ENCODE results near the gene GCA.
A peak's percentile ranks its signal among the peaks of the same experiment; 100 is the strongest.

Gene GCA

GRCh38 chr2:162317058-162317742, 26.7 kb upstream of the GCA start:
- DNase-seq (ENCODE audit: low read depth in 2 of 2), result no peak
- H3K4me3 ChIP-seq (replicated peaks in 1 of 2; ENCODE audit: low read depth in 2 of 2, low read length in 2 of 2), result peak overlapping the region; percentile 78 to 86
- TF ChIP-seq, protein P1, sequence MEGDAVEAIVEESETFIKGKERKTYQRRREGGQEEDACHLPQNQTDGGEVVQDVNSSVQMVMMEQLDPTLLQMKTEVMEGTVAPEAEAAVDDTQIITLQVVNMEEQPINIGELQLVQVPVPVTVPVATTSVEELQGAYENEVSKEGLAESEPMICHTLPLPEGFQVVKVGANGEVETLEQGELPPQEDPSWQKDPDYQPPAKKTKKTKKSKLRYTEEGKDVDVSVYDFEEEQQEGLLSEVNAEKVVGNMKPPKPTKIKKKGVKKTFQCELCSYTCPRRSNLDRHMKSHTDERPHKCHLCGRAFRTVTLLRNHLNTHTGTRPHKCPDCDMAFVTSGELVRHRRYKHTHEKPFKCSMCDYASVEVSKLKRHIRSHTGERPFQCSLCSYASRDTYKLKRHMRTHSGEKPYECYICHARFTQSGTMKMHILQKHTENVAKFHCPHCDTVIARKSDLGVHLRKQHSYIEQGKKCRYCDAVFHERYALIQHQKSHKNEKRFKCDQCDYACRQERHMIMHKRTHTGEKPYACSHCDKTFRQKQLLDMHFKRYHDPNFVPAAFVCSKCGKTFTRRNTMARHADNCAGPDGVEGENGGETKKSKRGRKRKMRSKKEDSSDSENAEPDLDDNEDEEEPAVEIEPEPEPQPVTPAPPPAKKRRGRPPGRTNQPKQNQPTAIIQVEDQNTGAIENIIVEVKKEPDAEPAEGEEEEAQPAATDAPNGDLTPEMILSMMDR (IDR thresholded peaks at IDR 0.05; ENCODE audit: low read depth, low read length), result no peak

DNA sequence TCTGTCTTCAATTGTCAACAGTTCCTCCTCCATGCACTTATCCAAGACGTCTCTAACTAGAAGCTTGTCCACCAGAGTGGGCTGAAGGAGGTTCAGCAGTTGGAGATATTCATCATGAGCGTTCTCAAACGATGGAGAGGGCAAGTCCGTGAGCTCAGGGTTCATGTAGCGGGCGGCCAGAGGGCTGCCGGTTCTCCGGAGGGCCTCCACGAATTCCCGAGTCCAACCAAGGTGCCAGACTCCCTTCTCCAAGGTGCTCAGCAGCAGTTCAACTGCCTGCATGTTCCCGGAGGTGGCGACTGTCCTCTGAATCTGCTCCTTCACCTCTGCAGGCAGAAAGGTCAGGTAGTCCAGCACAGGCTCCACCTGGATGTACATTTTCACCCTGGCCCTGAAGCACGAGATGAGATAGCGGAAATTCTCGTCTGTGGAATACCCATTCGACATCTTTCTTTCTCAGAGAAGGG, 26.0 kb upstream of the GCA start:
- peak; percentile 7 to 40 for DNase-seq (ENCODE audit: low read depth in 2 of 2)
- TF ChIP-seq, protein P1 (IDR thresholded peaks at IDR 0.05; ENCODE audit: low read depth, low read length), result no peak
- H3K4me3 ChIP-seq (replicated peaks in 1 of 2; ENCODE audit: low read depth in 2 of 2, low read length in 2 of 2), result peak overlapping the region; percentile 78 to 86

GRCh38 chr2:162318328-162319180, 25.4 kb upstream of the GCA start, which contains the start of gene IFIH1:
IFIH1 (minus strand) TSS chr2:162318684; CDS start chr2:162318307, 377 bp downstream.
- H3K4me3 ChIP-seq (replicated peaks in 1 of 2; ENCODE audit: low read depth in 2 of 2, low read length in 2 of 2), result peak within 1 kb of the TSS; percentile 78 to 86
- peak; percentile 90 to 92 for DNase-seq (ENCODE audit: low read depth in 2 of 2)
- TF ChIP-seq, protein P1 (IDR thresholded peaks at IDR 0.05; ENCODE audit: low read depth, low read length), result peak; percentile 37

DNA sequence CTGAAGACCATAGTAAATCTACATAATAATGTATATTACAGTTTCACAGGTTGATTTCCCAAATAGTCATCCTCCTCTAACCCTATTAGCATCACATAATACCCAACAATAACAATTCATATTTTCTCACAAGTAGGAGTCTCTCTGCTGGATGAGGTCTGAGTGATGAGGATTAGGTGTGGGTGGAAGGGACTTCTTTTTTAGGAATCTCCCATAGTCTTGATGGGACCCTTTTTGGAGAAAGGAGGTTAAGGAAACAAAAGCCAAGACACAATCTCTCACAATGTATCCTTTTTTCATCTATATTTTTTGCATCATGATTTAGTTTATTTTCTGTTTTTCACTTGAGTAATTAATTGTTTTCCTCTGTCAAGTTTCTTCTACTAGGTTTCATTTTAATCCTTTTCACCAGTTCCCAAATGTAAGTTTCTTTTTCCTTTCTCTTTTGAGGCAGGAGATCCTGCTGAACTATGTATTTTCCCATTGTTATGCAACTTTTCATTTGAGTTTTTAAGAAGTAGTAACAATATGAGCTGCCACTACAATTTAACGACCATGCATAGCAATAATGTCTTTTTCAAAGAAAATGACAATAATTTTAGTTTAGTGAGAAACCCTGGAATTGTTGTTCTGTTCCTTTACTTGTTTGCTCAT, 22.9 kb upstream of the GCA start:
- TF ChIP-seq, protein P1 (IDR thresholded peaks at IDR 0.05; ENCODE audit: low read depth, low read length), result no peak

DNA sequence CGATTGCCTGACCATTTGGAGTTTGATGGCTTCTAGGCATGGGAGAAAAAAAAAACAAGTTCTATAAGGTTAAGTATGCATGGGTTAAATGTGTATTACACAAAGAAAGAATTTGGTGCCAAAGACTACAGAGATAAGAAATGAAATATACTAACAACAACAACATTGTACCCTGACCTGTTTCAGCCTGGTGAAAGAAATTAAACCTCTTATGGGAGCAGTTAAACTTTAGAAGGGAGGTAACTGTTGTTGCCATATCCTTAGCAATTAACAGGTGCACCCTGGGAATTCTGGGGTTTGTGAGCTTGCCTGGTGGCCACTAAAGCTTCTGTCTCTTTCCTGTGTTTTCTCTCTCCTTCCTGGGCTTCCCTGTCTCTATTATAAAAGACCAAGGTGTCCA, 19.0 kb upstream of the GCA start:
- no peak overlapping the region for H3K4me3 ChIP-seq (replicated peaks in 1 of 2; ENCODE audit: low read depth in 2 of 2, low read length in 2 of 2)
- TF ChIP-seq, protein P1 (IDR thresholded peaks at IDR 0.05; ENCODE audit: low read depth, low read length), result no peak
- DNase-seq (ENCODE audit: low read depth in 2 of 2), result no peak

More for the DNA sequence above, 22.9 kb upstream of the GCA start:
- no peak for DNase-seq (ENCODE audit: low read depth in 2 of 2)
- H3K4me3 ChIP-seq (replicated peaks in 1 of 2; ENCODE audit: low read depth in 2 of 2, low read length in 2 of 2), result no peak overlapping the region

DNA sequence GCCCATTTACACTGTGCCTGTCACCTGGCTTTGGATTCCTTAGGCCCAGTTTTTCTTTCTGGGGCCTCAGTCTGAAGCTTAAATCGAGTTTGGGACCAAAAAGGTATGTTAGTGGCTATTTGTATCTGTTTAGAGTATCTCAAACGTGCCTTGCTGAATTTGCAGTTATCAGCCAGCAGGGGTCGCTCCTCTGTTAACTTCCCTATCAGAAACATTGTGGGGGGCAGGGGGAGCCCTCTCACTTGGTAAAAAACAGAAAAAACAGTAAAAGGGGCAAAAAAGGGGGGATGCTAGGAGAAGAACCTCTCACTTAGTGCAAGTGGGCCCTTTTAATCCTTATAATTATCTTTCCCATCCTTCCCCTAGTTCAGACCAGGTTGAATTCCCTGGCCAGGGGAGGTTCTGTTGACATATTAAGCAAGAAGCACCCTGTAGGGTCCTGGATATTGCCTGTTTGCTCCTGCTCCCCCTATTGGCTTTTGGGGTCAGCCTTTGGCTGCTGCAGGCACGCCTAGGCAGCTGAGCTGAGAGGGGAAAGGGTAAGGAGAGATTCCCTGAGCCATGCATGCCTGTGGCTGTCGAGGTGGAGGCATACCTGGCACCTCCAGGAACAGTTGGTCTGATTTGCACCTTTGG, 16.7 kb upstream of the GCA start:
- TF ChIP-seq, protein P1 (IDR thresholded peaks at IDR 0.05; ENCODE audit: low read depth, low read length), result peak; percentile 55
- no peak overlapping the region for H3K4me3 ChIP-seq (replicated peaks in 1 of 2; ENCODE audit: low read depth in 2 of 2, low read length in 2 of 2)
- DNase-seq (ENCODE audit: low read depth in 2 of 2), result peak in 1 of 2 donors; percentile 31

All from cardiac fibroblast (primary cell).